ENCODE measurements around the gene SEMA5A.

SEMA5A gene

GRCh38 chr5:9431496-9432258, 114.2 kb downstream of the SEMA5A start:
- no peaks in the 10 kb centered on the region for H3K27me3 ChIP-seq (ENCODE audit: insufficient read depth, poor library complexity, severe bottlenecking)
- H3K4me3 ChIP-seq (replicated peaks; ENCODE audit: insufficient read depth, low read length) = no peak overlapping the region
- no peak for DNase-seq (ENCODE audit: low read depth in 1 of 2, low spot score in 1 of 2)
- TF ChIP-seq GABPA (IDR thresholded peaks at IDR 0.05; ENCODE audit: low read depth) = no peak
- TF ChIP-seq, protein P1, sequence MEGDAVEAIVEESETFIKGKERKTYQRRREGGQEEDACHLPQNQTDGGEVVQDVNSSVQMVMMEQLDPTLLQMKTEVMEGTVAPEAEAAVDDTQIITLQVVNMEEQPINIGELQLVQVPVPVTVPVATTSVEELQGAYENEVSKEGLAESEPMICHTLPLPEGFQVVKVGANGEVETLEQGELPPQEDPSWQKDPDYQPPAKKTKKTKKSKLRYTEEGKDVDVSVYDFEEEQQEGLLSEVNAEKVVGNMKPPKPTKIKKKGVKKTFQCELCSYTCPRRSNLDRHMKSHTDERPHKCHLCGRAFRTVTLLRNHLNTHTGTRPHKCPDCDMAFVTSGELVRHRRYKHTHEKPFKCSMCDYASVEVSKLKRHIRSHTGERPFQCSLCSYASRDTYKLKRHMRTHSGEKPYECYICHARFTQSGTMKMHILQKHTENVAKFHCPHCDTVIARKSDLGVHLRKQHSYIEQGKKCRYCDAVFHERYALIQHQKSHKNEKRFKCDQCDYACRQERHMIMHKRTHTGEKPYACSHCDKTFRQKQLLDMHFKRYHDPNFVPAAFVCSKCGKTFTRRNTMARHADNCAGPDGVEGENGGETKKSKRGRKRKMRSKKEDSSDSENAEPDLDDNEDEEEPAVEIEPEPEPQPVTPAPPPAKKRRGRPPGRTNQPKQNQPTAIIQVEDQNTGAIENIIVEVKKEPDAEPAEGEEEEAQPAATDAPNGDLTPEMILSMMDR (IDR thresholded peaks at IDR 0.05; ENCODE audit: insufficient read depth, low read length) = no peak
- H3K27ac ChIP-seq (replicated peaks) = no peak overlapping the region

DNA sequence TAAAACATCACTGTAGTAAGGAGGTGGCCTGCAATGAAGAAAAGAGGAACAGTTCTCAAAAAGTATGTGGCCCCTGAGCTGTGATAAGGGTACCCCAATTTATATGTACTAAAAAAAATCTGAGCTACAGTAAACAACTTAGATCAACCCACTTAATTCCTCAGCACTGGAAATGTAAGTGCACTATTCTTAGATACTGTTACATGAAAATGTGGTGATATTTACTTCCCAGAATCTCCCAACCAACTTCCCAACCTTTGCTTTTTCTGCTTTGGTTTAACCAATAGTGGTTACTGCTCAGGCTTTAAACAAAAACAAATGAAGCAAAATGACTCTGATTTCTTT, 114.8 kb downstream of the SEMA5A start:
- DNase-seq (ENCODE audit: low read depth in 1 of 2, low spot score in 1 of 2) = no peak
- no peak overlapping the region for H3K27ac ChIP-seq (replicated peaks)
- TF ChIP-seq POLR2AphosphoS5 (IDR thresholded peaks at IDR 0.05; ENCODE audit: low read depth) (no peak), REST (IDR thresholded peaks at IDR 0.05; ENCODE audit: insufficient replicate concordance, low read depth) (no peak)
- TF ChIP-seq, protein P1 (IDR thresholded peaks at IDR 0.05; ENCODE audit: insufficient read depth, low read length) = no peak

GRCh38 chr5:9430306-9430705, 115.6 kb downstream of the SEMA5A start:
- Histone ChIP-seq H3K27me3 (ENCODE audit: insufficient read depth, poor library complexity, severe bottlenecking) (no peaks in the 10 kb centered on the region), H3K27ac (replicated peaks) (no peak overlapping the region), H3K4me3 (replicated peaks; ENCODE audit: insufficient read depth, low read length) (no peak overlapping the region)
- TF ChIP-seq SPI1 (IDR thresholded peaks at IDR 0.05; ENCODE audit: borderline replicate concordance, low read depth) (no peak), REST (IDR thresholded peaks at IDR 0.05; ENCODE audit: insufficient replicate concordance, low read depth) (no peak), GABPA (IDR thresholded peaks at IDR 0.05; ENCODE audit: low read depth) (no peak), POLR2AphosphoS5 (IDR thresholded peaks at IDR 0.05; ENCODE audit: low read depth) (no peak)
- no peak for DNase-seq (ENCODE audit: low read depth in 1 of 2, low spot score in 1 of 2)

More for the DNA sequence above, 114.8 kb downstream of the SEMA5A start:
- Histone ChIP-seq H3K27me3 (ENCODE audit: insufficient read depth, poor library complexity, severe bottlenecking) (no peaks in the 10 kb centered on the region), H3K4me3 (replicated peaks; ENCODE audit: insufficient read depth, low read length) (no peak overlapping the region)

- no peak for TF ChIP-seq SPI1 (IDR thresholded peaks at IDR 0.05; ENCODE audit: borderline replicate concordance, low read depth)
- TF ChIP-seq REST (IDR thresholded peaks at IDR 0.05; ENCODE audit: insufficient replicate concordance, low read depth) = no peak
- no peak overlapping the region for H3K27ac ChIP-seq (replicated peaks)
- H3K4me3 ChIP-seq (replicated peaks; ENCODE audit: insufficient read depth, low read length) = no peak overlapping the region
- no peak for DNase-seq (ENCODE audit: low read depth in 1 of 2, low spot score in 1 of 2)
- H3K27me3 ChIP-seq (ENCODE audit: insufficient read depth, poor library complexity, severe bottlenecking) = no peaks in the 10 kb centered on the region
These were observed 116.1 kb downstream of the SEMA5A start for GRCh38 chr5:9429691-9430215.
